ENCODE data around the gene CXCL11.

CXCL11 gene

DNA sequence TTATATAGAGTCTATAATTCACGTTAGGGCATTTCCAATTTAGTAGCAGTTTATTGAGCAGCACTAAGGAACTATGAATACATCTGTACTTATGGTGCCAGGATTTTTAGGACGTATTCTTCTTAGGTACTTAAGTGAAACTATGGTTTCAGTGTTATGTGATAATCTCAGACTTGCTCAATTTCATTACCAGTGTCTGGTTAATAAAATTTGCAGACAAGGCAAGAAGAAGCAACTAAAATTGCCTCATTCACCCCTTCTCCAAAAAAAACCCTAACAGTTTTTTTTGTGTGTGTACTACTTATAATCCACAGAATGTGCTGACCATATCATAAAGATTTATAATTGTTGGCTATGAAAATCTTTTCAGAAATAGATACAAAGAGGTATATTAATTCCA lies 6.6 kb downstream of the CXCL11 start:
- Histone ChIP-seq H3K4me3 (peak overlapping the region; percentile 73), H3K36me3 (ENCODE audit: insufficient read depth, low read length) (no peaks in the 10 kb centered on the region), H3K9me3 (ENCODE audit: low read depth, low read length) (no peaks in the 10 kb centered on the region), H3K27ac (peak overlapping the region; percentile 77), H3K9ac (ENCODE audit: insufficient read length) (peak overlapping the region; percentile 23)
- DNase-seq (ENCODE audit: low read depth, low spot score): no peak
- TF ChIP-seq POLR2AphosphoS5 (IDR thresholded peaks at IDR 0.05; ENCODE audit: borderline replicate concordance, low read depth, low read length) (no peak), EZH2 (IDR thresholded peaks at IDR 0.05) (no peak), FOXP2 (optimal IDR thresholded peaks at IDR 0.05; ENCODE audit: control extremely low read depth, extremely low read length, insufficient read depth) (no peak)

DNA sequence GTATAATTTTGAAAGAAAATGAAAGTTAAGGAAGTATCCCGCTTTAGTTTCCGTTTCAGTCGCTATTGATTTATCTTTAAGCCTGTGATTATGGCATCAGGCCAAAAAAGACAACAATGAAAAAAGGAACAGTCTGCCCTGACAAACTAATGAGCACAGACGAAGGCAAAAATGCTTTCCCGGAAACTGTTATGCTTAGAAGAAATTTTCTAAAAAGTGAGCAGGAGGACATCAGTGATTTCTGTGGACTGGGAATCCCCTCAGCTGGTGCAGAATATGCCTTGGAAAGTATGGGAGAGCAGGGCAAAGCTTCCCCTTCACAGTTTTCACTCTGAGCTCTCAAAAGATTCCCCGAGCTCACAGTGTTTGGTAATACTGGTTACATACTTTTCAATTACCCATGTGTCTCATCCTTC lies 7.5 kb downstream of the CXCL11 start:
- DNase-seq (ENCODE audit: low read depth, low spot score): no peak
- peak overlapping the region; percentile 77 for H3K27ac ChIP-seq
- no peaks in the 10 kb centered on the region for H3K36me3 ChIP-seq (ENCODE audit: insufficient read depth, low read length)
- no peaks in the 10 kb centered on the region for H3K9me3 ChIP-seq (ENCODE audit: low read depth, low read length)
- TF ChIP-seq EZH2 (IDR thresholded peaks at IDR 0.05): no peak
- no peak for TF ChIP-seq POLR2AphosphoS5 (IDR thresholded peaks at IDR 0.05; ENCODE audit: borderline replicate concordance, low read depth, low read length)
- TF ChIP-seq FOXP2 (optimal IDR thresholded peaks at IDR 0.05; ENCODE audit: control extremely low read depth, extremely low read length, insufficient read depth): no peak
- H3K4me3 ChIP-seq: peak overlapping the region; percentile 73
- peak overlapping the region; percentile 58 for H3K9ac ChIP-seq (ENCODE audit: insufficient read length)

DNA sequence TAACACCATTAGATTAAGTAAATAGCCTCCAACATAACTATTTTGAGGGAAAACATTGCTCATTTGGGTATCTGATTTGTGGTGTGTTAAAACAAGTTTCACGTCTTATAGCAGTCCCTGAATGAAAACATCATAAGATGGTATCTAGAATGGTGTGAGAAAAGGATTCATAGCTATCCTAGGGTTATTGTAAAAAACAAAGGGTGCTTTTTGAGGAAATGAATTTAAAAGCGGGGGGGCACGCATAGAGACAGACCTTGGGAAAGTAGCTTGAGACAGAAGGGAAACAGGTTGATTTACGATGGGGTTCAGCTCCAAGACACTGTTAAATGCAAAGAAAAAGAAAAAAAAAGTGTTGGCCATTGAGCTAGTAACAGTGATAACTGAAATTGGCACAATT lies 11.8 kb downstream of the CXCL11 start:
- H3K9ac ChIP-seq (ENCODE audit: insufficient read length): no peak overlapping the region
- DNase-seq (ENCODE audit: low read depth, low spot score): no peak
- H3K4me3 ChIP-seq: no peak overlapping the region

DNA sequence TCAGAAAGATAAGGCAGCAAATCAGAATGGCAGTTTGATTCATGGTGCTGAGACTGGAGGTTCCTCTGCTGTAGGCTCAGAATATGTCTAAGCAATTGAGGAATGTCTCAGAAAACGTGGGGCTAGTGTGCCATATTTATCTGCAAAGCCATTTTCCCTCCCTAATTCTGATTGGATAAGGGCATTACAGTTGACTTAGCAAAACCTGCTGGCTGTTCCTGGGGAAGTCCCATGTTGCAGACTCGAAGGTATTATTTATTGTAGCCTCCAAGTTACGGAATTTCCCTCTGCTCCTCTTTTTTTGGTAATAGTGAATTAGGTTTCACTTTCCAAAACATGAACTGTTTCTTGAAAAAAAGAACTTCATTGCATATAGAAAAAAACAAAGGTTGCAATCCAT lies 12.5 kb downstream of the CXCL11 start, which contains the start of gene CXCL10:
CXCL10 (minus strand) TSS at position 109 of the 400 bp plus-strand sequence; CDS start at position 43, 66 bp downstream.
- H3K9me3 ChIP-seq (ENCODE audit: low read depth, low read length): no peaks in the 10 kb centered on the region
- DNase-seq (ENCODE audit: low read depth, low spot score): no peak
- H3K36me3 ChIP-seq (ENCODE audit: insufficient read depth, low read length): no peaks in the 10 kb centered on the region
- H3K9ac ChIP-seq (ENCODE audit: insufficient read length): no peak within 1 kb of the TSS
- no peak within 1 kb of the TSS for H3K4me3 ChIP-seq
- H3K27ac ChIP-seq: no peak within 1 kb of the TSS
- TF ChIP-seq POLR2AphosphoS5 (IDR thresholded peaks at IDR 0.05; ENCODE audit: borderline replicate concordance, low read depth, low read length): no peak
- no peak for TF ChIP-seq FOXP2 (optimal IDR thresholded peaks at IDR 0.05; ENCODE audit: control extremely low read depth, extremely low read length, insufficient read depth)
- TF ChIP-seq EZH2 (IDR thresholded peaks at IDR 0.05): no peak

More for the DNA sequence above, 11.8 kb downstream of the CXCL11 start:
- Histone ChIP-seq H3K36me3 (ENCODE audit: insufficient read depth, low read length) (no peaks in the 10 kb centered on the region), H3K9me3 (ENCODE audit: low read depth, low read length) (no peaks in the 10 kb centered on the region), H3K27ac (no peak overlapping the region)
- no peak for TF ChIP-seq FOXP2 (optimal IDR thresholded peaks at IDR 0.05; ENCODE audit: control extremely low read depth, extremely low read length, insufficient read depth)
- TF ChIP-seq EZH2 (IDR thresholded peaks at IDR 0.05): no peak
- no peak for TF ChIP-seq POLR2AphosphoS5 (IDR thresholded peaks at IDR 0.05; ENCODE audit: borderline replicate concordance, low read depth, low read length)

DNA sequence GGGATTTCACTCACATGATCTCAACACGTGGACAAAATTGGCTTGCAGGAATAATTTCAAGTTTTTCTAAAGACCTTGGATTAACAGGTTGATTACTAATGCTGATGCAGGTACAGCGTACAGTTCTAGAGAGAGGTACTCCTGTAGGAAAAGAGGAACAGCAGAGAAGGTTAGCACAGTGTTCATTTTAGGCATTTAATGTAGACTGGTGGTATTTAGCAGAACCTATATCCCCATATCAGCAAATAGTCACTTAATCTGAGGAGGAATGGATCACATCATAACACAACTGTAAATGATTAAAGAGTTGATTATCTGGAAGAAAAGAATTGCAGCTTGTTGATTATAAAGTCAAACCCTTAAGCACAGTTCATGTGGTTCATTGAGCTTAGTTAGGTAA lies 13.2 kb downstream of the CXCL11 start:
- Histone ChIP-seq H3K36me3 (ENCODE audit: insufficient read depth, low read length) (no peaks in the 10 kb centered on the region), H3K9ac (ENCODE audit: insufficient read length) (no peak overlapping the region), H3K27ac (no peak overlapping the region), H3K4me3 (no peak overlapping the region), H3K9me3 (ENCODE audit: low read depth, low read length) (no peaks in the 10 kb centered on the region)
- TF ChIP-seq POLR2AphosphoS5 (IDR thresholded peaks at IDR 0.05; ENCODE audit: borderline replicate concordance, low read depth, low read length) (no peak), FOXP2 (optimal IDR thresholded peaks at IDR 0.05; ENCODE audit: control extremely low read depth, extremely low read length, insufficient read depth) (no peak), EZH2 (IDR thresholded peaks at IDR 0.05) (no peak)
- DNase-seq (ENCODE audit: low read depth, low spot score): no peak

GRCh38 chr4:76022031-76022430 lies 13.8 kb downstream of the CXCL11 start:
- DNase-seq (ENCODE audit: low read depth, low spot score): no peak
- no peak for TF ChIP-seq POLR2AphosphoS5 (IDR thresholded peaks at IDR 0.05; ENCODE audit: borderline replicate concordance, low read depth, low read length)
- TF ChIP-seq EZH2 (IDR thresholded peaks at IDR 0.05): no peak
- TF ChIP-seq FOXP2 (optimal IDR thresholded peaks at IDR 0.05; ENCODE audit: control extremely low read depth, extremely low read length, insufficient read depth): no peak
- no peaks in the 10 kb centered on the region for H3K9me3 ChIP-seq (ENCODE audit: low read depth, low read length)
- no peak overlapping the region for H3K4me3 ChIP-seq
- no peak overlapping the region for H3K9ac ChIP-seq (ENCODE audit: insufficient read length)
- H3K36me3 ChIP-seq (ENCODE audit: insufficient read depth, low read length): no peaks in the 10 kb centered on the region
- H3K27ac ChIP-seq: no peak overlapping the region

DNA sequence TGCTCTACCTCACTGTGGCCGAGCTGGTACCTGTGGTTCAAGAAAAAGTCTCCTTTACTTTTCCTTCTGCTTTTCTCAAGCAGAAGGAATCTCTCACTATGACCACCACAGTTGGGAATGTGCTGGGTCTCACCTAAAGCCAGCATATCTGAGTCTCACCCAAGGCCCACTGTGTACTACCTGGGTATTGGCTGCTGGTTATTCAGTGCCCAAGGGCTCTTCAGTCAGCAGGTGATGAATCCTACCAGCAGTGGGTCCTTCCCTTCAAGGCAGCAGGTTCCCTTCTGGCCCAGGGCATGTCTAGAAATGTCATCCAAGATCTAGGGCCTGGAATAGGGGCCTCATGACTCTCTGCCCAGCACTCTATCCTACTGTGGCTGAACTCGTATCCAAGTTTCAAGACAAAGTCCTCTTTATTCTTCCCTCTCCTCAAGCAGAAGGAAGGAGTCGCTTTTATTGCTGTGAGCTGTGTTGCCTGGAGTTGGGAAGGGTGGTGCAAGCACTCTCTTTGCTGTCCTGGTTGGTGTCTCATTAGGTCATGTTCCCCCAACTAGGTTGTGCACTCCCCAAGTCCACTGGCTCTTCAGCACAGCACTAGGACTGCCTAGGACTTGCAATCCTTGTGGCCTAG lies 18.7 kb downstream of the CXCL11 start:
- no peaks in the 10 kb centered on the region for H3K36me3 ChIP-seq (ENCODE audit: insufficient read depth, low read length)
- DNase-seq (ENCODE audit: low read depth, low spot score): no peak
- no peak for TF ChIP-seq POLR2AphosphoS5 (IDR thresholded peaks at IDR 0.05; ENCODE audit: borderline replicate concordance, low read depth, low read length)
- no peak for TF ChIP-seq EZH2 (IDR thresholded peaks at IDR 0.05)
- no peak for TF ChIP-seq FOXP2 (optimal IDR thresholded peaks at IDR 0.05; ENCODE audit: control extremely low read depth, extremely low read length, insufficient read depth)
- H3K9me3 ChIP-seq (ENCODE audit: low read depth, low read length): no peaks in the 10 kb centered on the region
- no peak overlapping the region for H3K27ac ChIP-seq
- no peak overlapping the region for H3K4me3 ChIP-seq
- no peak overlapping the region for H3K9ac ChIP-seq (ENCODE audit: insufficient read length)

DNA sequence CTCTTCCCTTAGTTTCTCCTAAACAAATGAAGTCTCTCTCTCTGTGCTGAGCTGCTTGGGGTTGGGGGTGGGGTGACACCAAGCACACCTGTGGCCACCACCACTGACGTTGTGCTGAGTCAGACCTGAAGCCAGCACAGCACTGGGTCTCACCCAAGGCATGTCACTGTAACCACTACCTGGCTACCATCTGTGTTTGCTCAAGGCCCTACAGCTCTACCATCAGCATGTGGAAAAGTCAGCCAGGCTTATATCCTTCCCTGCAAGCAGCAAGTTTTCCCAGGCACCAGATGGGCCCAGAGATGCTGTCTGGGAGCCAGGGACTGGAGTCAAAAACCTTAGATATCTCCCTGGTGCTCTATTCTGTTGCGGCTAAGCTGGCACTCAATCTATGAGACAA lies 19.5 kb downstream of the CXCL11 start:
- Histone ChIP-seq H3K9me3 (ENCODE audit: low read depth, low read length) (no peaks in the 10 kb centered on the region), H3K36me3 (ENCODE audit: insufficient read depth, low read length) (no peaks in the 10 kb centered on the region), H3K4me3 (no peak overlapping the region), H3K27ac (no peak overlapping the region), H3K9ac (ENCODE audit: insufficient read length) (no peak overlapping the region)
- DNase-seq (ENCODE audit: low read depth, low spot score): no peak
- TF ChIP-seq POLR2AphosphoS5 (IDR thresholded peaks at IDR 0.05; ENCODE audit: borderline replicate concordance, low read depth, low read length) (no peak), FOXP2 (optimal IDR thresholded peaks at IDR 0.05; ENCODE audit: control extremely low read depth, extremely low read length, insufficient read depth) (no peak), EZH2 (IDR thresholded peaks at IDR 0.05) (no peak)

GRCh38 chr4:76013540-76013939 lies 22.3 kb downstream of the CXCL11 start:
- TF ChIP-seq EZH2 (IDR thresholded peaks at IDR 0.05) (no peak), POLR2AphosphoS5 (IDR thresholded peaks at IDR 0.05; ENCODE audit: borderline replicate concordance, low read depth, low read length) (no peak), FOXP2 (optimal IDR thresholded peaks at IDR 0.05; ENCODE audit: control extremely low read depth, extremely low read length, insufficient read depth) (no peak)
- DNase-seq (ENCODE audit: low read depth, low spot score): no peak
- no peak overlapping the region for H3K4me3 ChIP-seq
- no peak overlapping the region for H3K9ac ChIP-seq (ENCODE audit: insufficient read length)
- H3K36me3 ChIP-seq (ENCODE audit: insufficient read depth, low read length): no peaks in the 10 kb centered on the region
- no peaks in the 10 kb centered on the region for H3K9me3 ChIP-seq (ENCODE audit: low read depth, low read length)
- H3K27ac ChIP-seq: no peak overlapping the region

Data from SK-N-MC (cell line).